ENCODE data around the gene ZBTB38. TPM values are rescaled to one million over a fixed set of nuclear protein-coding genes. Genes with fewer than 3 reads are reported as not detected.

ZBTB38 gene
- total and polyA plus RNA-seq, 2 experiments from 2014 or later: 8.7 to 11.5 TPM

DNA sequence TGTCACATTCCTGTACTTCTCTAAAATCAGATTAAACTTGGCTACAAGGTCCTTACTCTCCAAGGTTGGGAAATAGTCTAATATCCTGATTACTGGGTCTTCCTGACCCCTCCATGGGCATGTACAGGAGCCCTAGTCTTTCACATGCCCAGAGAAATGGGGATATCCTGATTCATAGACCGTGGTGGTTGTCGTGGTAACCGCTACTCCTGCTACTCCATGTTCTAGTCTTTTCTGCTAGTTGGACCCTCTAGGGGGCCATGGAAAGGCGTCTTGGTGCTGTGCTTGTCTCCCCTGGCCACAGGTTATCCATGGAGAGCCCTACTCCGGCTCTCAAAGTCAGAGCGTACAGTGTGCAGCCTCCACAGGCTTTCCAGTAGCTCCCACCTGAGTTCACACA lies 13.1 kb upstream of the ZBTB38 start:
- no peak overlapping the region for H3K27ac Mint-ChIP-seq
- H3K27ac ChIP-seq (ENCODE audit: low read depth): no peak overlapping the region
- H3K4me3 ChIP-seq: no peak overlapping the region
- no peaks in the 10 kb centered on the region for H3K4me1 ChIP-seq (ENCODE audit: insufficient read depth)
- H3K4me2 ChIP-seq: no peak overlapping the region
- no peaks in the 10 kb centered on the region for H4K20me1 ChIP-seq (replicated peaks; ENCODE audit: insufficient read depth)
- H3K9me3 Mint-ChIP-seq: no peaks in the 10 kb centered on the region
- no peaks in the 10 kb centered on the region for H3K36me3 Mint-ChIP-seq (ENCODE audit: low read depth)
- no peaks in the 10 kb centered on the region for H3K79me2 ChIP-seq (replicated peaks; ENCODE audit: insufficient read depth)
- no peak for TF ChIP-seq CREB1 (CRISPR knock-in tag; IDR thresholded peaks at IDR 0.05; ENCODE audit: low read depth)
- TF ChIP-seq NANOG (IDR thresholded peaks at IDR 0.05; ENCODE audit: borderline replicate concordance): no peak
- no peak for TF ChIP-seq ZNF331 (CRISPR knock-in tag; IDR thresholded peaks at IDR 0.05; ENCODE audit: low read depth)
- no peak for TF ChIP-seq ZNF114 (CRISPR knock-in tag; IDR thresholded peaks at IDR 0.05)
- no peak for TF ChIP-seq POLR2AphosphoS5 (IDR thresholded peaks at IDR 0.05; ENCODE audit: low read depth)
- TF ChIP-seq, protein P1, sequence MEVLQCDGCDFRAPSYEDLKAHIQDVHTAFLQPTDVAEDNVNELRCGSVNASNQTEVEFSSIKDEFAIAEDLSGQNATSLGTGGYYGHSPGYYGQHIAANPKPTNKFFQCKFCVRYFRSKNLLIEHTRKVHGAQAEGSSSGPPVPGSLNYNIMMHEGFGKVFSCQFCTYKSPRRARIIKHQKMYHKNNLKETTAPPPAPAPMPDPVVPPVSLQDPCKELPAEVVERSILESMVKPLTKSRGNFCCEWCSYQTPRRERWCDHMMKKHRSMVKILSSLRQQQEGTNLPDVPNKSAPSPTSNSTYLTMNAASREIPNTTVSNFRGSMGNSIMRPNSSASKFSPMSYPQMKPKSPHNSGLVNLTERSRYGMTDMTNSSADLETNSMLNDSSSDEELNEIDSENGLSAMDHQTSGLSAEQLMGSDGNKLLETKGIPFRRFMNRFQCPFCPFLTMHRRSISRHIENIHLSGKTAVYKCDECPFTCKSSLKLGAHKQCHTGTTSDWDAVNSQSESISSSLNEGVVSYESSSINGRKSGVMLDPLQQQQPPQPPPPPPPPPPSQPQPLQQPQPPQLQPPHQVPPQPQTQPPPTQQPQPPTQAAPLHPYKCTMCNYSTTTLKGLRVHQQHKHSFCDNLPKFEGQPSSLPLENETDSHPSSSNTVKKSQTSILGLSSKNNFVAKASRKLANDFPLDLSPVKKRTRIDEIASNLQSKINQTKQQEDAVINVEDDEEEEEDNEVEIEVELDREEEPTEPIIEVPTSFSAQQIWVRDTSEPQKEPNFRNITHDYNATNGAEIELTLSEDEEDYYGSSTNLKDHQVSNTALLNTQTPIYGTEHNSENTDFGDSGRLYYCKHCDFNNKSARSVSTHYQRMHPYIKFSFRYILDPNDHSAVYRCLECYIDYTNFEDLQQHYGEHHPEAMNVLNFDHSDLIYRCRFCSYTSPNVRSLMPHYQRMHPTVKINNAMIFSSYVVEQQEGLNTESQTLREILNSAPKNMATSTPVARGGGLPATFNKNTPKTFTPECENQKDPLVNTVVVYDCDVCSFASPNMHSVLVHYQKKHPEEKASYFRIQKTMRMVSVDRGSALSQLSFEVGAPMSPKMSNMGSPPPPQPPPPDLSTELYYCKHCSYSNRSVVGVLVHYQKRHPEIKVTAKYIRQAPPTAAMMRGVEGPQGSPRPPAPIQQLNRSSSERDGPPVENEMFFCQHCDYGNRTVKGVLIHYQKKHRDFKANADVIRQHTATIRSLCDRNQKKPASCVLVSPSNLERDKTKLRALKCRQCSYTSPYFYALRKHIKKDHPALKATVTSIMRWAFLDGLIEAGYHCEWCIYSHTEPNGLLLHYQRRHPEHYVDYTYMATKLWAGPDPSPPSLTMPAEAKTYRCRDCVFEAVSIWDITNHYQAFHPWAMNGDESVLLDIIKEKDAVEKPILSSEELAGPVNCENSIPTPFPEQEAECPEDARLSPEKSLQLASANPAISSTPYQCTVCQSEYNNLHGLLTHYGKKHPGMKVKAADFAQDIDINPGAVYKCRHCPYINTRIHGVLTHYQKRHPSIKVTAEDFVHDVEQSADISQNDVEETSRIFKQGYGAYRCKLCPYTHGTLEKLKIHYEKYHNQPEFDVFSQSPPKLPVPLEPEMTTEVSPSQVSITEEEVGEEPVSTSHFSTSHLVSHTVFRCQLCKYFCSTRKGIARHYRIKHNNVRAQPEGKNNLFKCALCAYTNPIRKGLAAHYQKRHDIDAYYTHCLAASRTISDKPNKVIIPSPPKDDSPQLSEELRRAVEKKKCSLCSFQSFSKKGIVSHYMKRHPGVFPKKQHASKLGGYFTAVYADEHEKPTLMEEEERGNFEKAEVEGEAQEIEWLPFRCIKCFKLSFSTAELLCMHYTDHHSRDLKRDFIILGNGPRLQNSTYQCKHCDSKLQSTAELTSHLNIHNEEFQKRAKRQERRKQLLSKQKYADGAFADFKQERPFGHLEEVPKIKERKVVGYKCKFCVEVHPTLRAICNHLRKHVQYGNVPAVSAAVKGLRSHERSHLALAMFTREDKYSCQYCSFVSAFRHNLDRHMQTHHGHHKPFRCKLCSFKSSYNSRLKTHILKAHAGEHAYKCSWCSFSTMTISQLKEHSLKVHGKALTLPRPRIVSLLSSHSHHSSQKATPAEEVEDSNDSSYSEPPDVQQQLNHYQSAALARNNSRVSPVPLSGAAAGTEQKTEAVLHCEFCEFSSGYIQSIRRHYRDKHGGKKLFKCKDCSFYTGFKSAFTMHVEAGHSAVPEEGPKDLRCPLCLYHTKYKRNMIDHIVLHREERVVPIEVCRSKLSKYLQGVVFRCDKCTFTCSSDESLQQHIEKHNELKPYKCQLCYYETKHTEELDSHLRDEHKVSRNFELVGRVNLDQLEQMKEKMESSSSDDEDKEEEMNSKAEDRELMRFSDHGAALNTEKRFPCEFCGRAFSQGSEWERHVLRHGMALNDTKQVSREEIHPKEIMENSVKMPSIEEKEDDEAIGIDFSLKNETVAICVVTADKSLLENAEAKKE (CRISPR knock-in tag; IDR thresholded peaks at IDR 0.05): no peak
- TF ChIP-seq JUNB (IDR thresholded peaks at IDR 0.05; ENCODE audit: unreplicated experiment): no peak
- TF ChIP-seq, protein P2, sequence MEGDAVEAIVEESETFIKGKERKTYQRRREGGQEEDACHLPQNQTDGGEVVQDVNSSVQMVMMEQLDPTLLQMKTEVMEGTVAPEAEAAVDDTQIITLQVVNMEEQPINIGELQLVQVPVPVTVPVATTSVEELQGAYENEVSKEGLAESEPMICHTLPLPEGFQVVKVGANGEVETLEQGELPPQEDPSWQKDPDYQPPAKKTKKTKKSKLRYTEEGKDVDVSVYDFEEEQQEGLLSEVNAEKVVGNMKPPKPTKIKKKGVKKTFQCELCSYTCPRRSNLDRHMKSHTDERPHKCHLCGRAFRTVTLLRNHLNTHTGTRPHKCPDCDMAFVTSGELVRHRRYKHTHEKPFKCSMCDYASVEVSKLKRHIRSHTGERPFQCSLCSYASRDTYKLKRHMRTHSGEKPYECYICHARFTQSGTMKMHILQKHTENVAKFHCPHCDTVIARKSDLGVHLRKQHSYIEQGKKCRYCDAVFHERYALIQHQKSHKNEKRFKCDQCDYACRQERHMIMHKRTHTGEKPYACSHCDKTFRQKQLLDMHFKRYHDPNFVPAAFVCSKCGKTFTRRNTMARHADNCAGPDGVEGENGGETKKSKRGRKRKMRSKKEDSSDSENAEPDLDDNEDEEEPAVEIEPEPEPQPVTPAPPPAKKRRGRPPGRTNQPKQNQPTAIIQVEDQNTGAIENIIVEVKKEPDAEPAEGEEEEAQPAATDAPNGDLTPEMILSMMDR (conservative IDR thresholded peaks at IDR 0.05; ENCODE audit: low read depth in 2 of 2): no peak
- TF ChIP-seq, protein P3, sequence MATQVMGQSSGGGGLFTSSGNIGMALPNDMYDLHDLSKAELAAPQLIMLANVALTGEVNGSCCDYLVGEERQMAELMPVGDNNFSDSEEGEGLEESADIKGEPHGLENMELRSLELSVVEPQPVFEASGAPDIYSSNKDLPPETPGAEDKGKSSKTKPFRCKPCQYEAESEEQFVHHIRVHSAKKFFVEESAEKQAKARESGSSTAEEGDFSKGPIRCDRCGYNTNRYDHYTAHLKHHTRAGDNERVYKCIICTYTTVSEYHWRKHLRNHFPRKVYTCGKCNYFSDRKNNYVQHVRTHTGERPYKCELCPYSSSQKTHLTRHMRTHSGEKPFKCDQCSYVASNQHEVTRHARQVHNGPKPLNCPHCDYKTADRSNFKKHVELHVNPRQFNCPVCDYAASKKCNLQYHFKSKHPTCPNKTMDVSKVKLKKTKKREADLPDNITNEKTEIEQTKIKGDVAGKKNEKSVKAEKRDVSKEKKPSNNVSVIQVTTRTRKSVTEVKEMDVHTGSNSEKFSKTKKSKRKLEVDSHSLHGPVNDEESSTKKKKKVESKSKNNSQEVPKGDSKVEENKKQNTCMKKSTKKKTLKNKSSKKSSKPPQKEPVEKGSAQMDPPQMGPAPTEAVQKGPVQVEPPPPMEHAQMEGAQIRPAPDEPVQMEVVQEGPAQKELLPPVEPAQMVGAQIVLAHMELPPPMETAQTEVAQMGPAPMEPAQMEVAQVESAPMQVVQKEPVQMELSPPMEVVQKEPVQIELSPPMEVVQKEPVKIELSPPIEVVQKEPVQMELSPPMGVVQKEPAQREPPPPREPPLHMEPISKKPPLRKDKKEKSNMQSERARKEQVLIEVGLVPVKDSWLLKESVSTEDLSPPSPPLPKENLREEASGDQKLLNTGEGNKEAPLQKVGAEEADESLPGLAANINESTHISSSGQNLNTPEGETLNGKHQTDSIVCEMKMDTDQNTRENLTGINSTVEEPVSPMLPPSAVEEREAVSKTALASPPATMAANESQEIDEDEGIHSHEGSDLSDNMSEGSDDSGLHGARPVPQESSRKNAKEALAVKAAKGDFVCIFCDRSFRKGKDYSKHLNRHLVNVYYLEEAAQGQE (IDR thresholded peaks at IDR 0.05; ENCODE audit: unreplicated experiment): no peak
- no peak for TF ChIP-seq EZH2 (IDR thresholded peaks at IDR 0.05; ENCODE audit: low read depth, unreplicated experiment)
- TF ChIP-seq STAT1 (IDR thresholded peaks at IDR 0.05; ENCODE audit: unreplicated experiment): no peak
- TF ChIP-seq EZH2phosphoT487 (IDR thresholded peaks at IDR 0.05; ENCODE audit: unreplicated experiment): no peak
- TF ChIP-seq, protein P4, sequence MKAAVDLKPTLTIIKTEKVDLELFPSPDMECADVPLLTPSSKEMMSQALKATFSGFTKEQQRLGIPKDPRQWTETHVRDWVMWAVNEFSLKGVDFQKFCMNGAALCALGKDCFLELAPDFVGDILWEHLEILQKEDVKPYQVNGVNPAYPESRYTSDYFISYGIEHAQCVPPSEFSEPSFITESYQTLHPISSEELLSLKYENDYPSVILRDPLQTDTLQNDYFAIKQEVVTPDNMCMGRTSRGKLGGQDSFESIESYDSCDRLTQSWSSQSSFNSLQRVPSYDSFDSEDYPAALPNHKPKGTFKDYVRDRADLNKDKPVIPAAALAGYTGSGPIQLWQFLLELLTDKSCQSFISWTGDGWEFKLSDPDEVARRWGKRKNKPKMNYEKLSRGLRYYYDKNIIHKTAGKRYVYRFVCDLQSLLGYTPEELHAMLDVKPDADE (IDR thresholded peaks at IDR 0.05): no peak
- peaks cover 4% of the 10 kb centered on the region for H3K27me3 Mint-ChIP-seq (ENCODE audit: insufficient read depth, low read depth, poor library complexity)
- H3K36me3 ChIP-seq (ENCODE audit: insufficient read depth): no peaks in the 10 kb centered on the region
- H3K4me3 Mint-ChIP-seq: no peak overlapping the region
- 0 out of 2 replicates have a peak, but pooled peaks cover 6% of the 10 kb centered on the region for H3K9me2 ChIP-seq (ENCODE audit: insufficient read depth)
- no peak for ATAC-seq
- H2AFZ ChIP-seq: no peak overlapping the region
- no peaks in the 10 kb centered on the region for H3K27me3 ChIP-seq (ENCODE audit: insufficient read depth)
- H3F3A ChIP-seq (replicated peaks; ENCODE audit: low read depth): no peaks in the 10 kb centered on the region
- no peaks in the 10 kb centered on the region; the same call in 2 of the 3 replicates for H3K4me1 Mint-ChIP-seq
- no peak for DNase-seq (ENCODE audit: low spot score)

Measured in GM23338 (cell line).